ENCODE measurements around the gene GALNT8.
"Not testable (repeated sequence)": the region's sequence is repeated elsewhere in the genome, so short reads cannot be mapped to it uniquely, and the experiment has no call there.

Gene GALNT8

GRCh38 chr12:4719821-4720636, at the start of gene GALNT8:
GALNT8 (plus strand) TSS chr12:4720400; CDS start chr12:4720678, 278 bp downstream.
- no peak for DNase-seq

- DNase-seq: no peak
Observed at GRCh38 chr12:4679711-4680110, 40.5 kb upstream of the GALNT8 start.

GRCh38 chr12:4681732-4682131, 38.5 kb upstream of the GALNT8 start:
- no peak for DNase-seq

GRCh38 chr12:4685317-4685716, 34.9 kb upstream of the GALNT8 start:
- no peak for DNase-seq

- no peak for DNase-seq
Observed at GRCh38 chr12:4690760-4691159, 29.4 kb upstream of the GALNT8 start.

- DNase-seq: no peak
Observed at GRCh38 chr12:4700621-4701026, 19.6 kb upstream of the GALNT8 start.

- DNase-seq: no peak
Observed at GRCh38 chr12:4701395-4702190, 18.6 kb upstream of the GALNT8 start.

GRCh38 chr12:4703676-4704075, 16.5 kb upstream of the GALNT8 start:
- DNase-seq: no peak

- no peak for DNase-seq
Observed at GRCh38 chr12:4705824-4706223, 14.4 kb upstream of the GALNT8 start.

- DNase-seq: no peak
Observed at GRCh38 chr12:4707306-4707705, 12.9 kb upstream of the GALNT8 start.

GRCh38 chr12:4710113-4710512, 10.1 kb upstream of the GALNT8 start:
- DNase-seq: no peak

- DNase-seq: no peak
Observed at GRCh38 chr12:4714879-4715278, 5.3 kb upstream of the GALNT8 start.

- DNase-seq: no peak
Observed at GRCh38 chr12:4717806-4718205, 2.4 kb upstream of the GALNT8 start.

GRCh38 chr12:4720637-4720995, 416 bp downstream of the GALNT8 start:
- no peak for DNase-seq

GRCh38 chr12:4721587-4721986, 1.4 kb downstream of the GALNT8 start:
- DNase-seq: not testable (repeated sequence)

GRCh38 chr12:4723226-4723625, 3.0 kb downstream of the GALNT8 start:
- DNase-seq: no peak

- no peak for DNase-seq
Observed at GRCh38 chr12:4725057-4725456, 4.9 kb downstream of the GALNT8 start.

GRCh38 chr12:4734625-4735340, 14.6 kb downstream of the GALNT8 start:
- no peak for DNase-seq

GRCh38 chr12:4736091-4736490, 15.9 kb downstream of the GALNT8 start:
- no peak for DNase-seq

- no peak for DNase-seq
Observed at GRCh38 chr12:4738541-4738940, 18.3 kb downstream of the GALNT8 start.

GRCh38 chr12:4742416-4742970, 22.3 kb downstream of the GALNT8 start:
- DNase-seq: no peak

- no peak for DNase-seq
Observed at GRCh38 chr12:4743046-4743445, 22.8 kb downstream of the GALNT8 start.

GRCh38 chr12:4744709-4745108, 24.5 kb downstream of the GALNT8 start:
- no peak for DNase-seq
